GM06990 (cell line): ENCODE results near the gene ZNF234.
"Not testable (repeated sequence)": the region's sequence is repeated elsewhere in the genome, so short reads cannot be mapped to it uniquely, and the experiment has no call there.

Experiments used
- DNase-seq: peaks from one replicate; pipeline ENCODE4 v3.0.0-alpha.2; 2011; ENCODE audit not compliant: insufficient read length; ENCODE audit errors: extremely low read depth
- H3K27me3 ChIP-seq: replicated peaks from 2 replicates; pipeline ENCODE4 v1.6.0; 2011; ENCODE audit warnings: low read length; ENCODE audit not compliant: control insufficient read depth, insufficient read depth
- H3K36me3 ChIP-seq: 2 replicates; pipeline ENCODE4 v1.5.1; 2011; ENCODE audit warnings: low read length; ENCODE audit not compliant: control insufficient read depth, insufficient read depth
- H3K4me3 ChIP-seq: replicated peaks from 2 replicates; pipeline ENCODE4 v1.5.1; 2011; ENCODE audit warnings: low read depth, mild to moderate bottlenecking, control low read depth, low read length
- TF ChIP-seq, protein P1 (sequence below): IDR thresholded peaks from 2 replicates; pipeline ENCODE4 v1.5.1; 2011; ENCODE audit warnings: low read length, control low read depth, mild to moderate bottlenecking, inconsistent platforms; ENCODE audit not compliant: insufficient read depth, poor library complexity, severe bottlenecking

ZNF234 gene

GRCh38 chr19:44111910-44112463, 29.4 kb upstream of the ZNF234 start:
- H3K4me3 ChIP-seq: no peak overlapping the region; the same call in 1 of the 2 replicates
- DNase-seq: no peak
- TF ChIP-seq, protein P1, sequence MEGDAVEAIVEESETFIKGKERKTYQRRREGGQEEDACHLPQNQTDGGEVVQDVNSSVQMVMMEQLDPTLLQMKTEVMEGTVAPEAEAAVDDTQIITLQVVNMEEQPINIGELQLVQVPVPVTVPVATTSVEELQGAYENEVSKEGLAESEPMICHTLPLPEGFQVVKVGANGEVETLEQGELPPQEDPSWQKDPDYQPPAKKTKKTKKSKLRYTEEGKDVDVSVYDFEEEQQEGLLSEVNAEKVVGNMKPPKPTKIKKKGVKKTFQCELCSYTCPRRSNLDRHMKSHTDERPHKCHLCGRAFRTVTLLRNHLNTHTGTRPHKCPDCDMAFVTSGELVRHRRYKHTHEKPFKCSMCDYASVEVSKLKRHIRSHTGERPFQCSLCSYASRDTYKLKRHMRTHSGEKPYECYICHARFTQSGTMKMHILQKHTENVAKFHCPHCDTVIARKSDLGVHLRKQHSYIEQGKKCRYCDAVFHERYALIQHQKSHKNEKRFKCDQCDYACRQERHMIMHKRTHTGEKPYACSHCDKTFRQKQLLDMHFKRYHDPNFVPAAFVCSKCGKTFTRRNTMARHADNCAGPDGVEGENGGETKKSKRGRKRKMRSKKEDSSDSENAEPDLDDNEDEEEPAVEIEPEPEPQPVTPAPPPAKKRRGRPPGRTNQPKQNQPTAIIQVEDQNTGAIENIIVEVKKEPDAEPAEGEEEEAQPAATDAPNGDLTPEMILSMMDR: no peak

GRCh38 chr19:44112802-44113137, 28.6 kb upstream of the ZNF234 start:
- H3K4me3 ChIP-seq: peak overlapping the region; percentile 91
- TF ChIP-seq, protein P1: no peak
- peaks cover 4% of the 10 kb centered on the region for H3K36me3 ChIP-seq
- H3K27me3 ChIP-seq: no peaks in the 10 kb centered on the region
- DNase-seq: no peak

More at GRCh38 chr19:44111910-44112463, 29.4 kb upstream of the ZNF234 start:
- no peaks in the 10 kb centered on the region for H3K27me3 ChIP-seq
- H3K36me3 ChIP-seq: peaks cover 4% of the 10 kb centered on the region

DNA sequence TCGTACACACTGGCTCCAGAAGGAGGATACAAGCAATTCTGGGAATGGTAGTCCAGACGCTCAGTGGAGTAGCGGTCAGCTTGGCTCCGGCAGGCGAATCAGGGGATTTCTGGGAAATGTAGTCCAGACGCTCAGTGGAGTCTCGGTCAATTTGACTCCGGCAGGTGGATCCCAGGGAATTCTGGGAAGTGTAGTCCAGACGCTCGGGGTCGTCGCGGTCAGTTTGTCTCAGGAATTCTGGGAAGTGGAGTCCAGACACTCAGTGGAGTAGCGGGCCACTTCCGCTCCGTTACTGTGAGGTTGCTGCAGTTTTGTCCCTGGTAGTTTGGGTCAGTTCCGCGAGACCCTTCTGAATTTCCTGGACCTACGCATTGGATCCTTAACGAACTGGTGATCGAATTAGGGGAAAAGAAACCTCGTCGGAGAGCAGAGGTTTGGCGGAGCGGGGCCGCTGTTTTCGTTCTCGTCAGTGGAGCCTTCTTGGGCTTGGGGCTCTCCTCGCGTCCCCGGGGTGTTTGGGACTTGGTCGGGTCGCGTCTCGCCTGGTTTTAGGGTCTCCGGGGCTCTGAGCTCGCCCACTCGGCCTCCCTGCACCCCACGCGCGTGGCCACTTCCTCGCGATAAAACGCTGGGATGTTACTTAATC, 28.1 kb upstream of the ZNF234 start, which contains the start of gene ZNF225:
TSS of gene ZNF225 (plus strand) at position 262 of the 646 bp plus-strand sequence. CDS start 2,429 bp downstream, outside the sequence.
- no peaks in the 10 kb centered on the region for H3K27me3 ChIP-seq
- H3K36me3 ChIP-seq: peaks cover 3% of the 10 kb centered on the region
- H3K4me3 ChIP-seq: peak within 1 kb of the TSS; percentile 91
- DNase-seq: peak; percentile 83
- TF ChIP-seq, protein P1: no peak

- TF ChIP-seq, protein P1: no peak
- Histone ChIP-seq H3K36me3 (peaks cover 3% of the 10 kb centered on the region), H3K27me3 (no peaks in the 10 kb centered on the region), H3K4me3 (peak overlapping the region; percentile 91)
- DNase-seq: no peak
These were observed 27.5 kb upstream of the ZNF234 start for GRCh38 chr19:44113784-44114390.

- not testable (repeated sequence) for H3K36me3 ChIP-seq, DNase-seq
These were observed 20.2 kb upstream of the ZNF234 start for GRCh38 chr19:44121162-44121561.

DNA sequence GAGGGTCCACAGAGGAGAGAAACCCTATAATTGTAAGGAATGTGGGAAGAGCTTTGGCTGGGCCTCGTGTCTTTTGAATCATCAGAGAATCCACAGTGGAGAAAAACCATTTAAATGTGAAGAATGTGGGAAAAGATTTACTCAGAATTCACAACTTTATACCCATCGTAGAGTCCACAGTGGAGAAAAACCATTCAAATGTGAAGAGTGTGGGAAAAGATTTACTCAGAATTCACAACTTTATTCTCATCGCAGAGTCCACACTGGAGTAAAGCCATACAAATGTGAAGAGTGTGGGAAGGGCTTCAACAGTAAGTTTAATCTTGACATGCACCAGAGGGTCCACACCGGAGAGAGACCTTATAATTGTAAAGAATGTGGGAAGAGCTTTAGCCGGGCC, 9.4 kb upstream of the ZNF234 start:
- Histone ChIP-seq H3K4me3 (no peak overlapping the region), H3K27me3 (no peaks in the 10 kb centered on the region), H3K36me3 (peaks cover 5% of the 10 kb centered on the region)
- TF ChIP-seq, protein P1: no peak
- no peak for DNase-seq

More at GRCh38 chr19:44121162-44121561, 20.2 kb upstream of the ZNF234 start:
- H3K4me3 ChIP-seq, H3K27me3 ChIP-seq: not testable (repeated sequence)
